Sigmoid colon (tissue), 3 donors: Measurements from ENCODE around the gene EXOC3L4.

Experiments
- POLR2A ChIP-seq, 2 donors: fragments of 450-650 bp; IDR thresholded peaks; one replicate each; pipeline ENCODE4 v1.6.1; 2016; ENCODE audit warnings: antibody characterized with exemption in 2 of 2, mild to moderate bottlenecking in 2 of 2, moderate library complexity in 2 of 2
- TF ChIP-seq, protein P1 (sequence below), 4 experiments: fragments of 450-650 bp in 3 of 4; fragments of 200-600 bp in 1 of 4; IDR thresholded peaks; one replicate each; pipeline ENCODE4 v1.5.1; 2016 to 2019; ENCODE audit warnings: antibody characterized with exemption in 4 of 4, mild to moderate bottlenecking in 3 of 4, moderate library complexity in 2 of 4

DNA sequence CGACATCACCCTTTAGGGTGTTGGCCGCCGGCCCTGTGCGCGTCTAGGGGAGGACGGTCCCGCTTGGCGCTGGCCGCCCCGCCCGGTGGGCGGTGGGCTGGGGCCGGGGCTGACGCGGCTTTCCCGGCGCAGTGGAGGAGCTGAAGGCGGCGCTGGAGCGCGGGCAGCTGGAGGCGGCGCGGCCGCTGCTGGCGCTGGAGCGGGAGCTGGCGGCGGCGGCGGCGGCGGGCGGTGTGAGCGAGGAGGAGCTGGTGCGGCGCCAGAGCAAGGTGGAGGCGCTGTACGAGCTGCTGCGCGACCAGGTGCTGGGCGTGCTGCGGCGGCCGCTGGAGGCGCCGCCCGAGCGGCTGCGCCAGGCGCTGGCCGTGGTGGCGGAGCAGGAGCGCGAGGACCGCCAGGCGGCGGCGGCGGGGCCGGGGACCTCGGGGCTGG, 32.4 kb downstream of the EXOC3L4 start:
- TF ChIP-seq POLR2A (IDR thresholded peaks at IDR 0.05) = no peak
- TF ChIP-seq, protein P1, sequence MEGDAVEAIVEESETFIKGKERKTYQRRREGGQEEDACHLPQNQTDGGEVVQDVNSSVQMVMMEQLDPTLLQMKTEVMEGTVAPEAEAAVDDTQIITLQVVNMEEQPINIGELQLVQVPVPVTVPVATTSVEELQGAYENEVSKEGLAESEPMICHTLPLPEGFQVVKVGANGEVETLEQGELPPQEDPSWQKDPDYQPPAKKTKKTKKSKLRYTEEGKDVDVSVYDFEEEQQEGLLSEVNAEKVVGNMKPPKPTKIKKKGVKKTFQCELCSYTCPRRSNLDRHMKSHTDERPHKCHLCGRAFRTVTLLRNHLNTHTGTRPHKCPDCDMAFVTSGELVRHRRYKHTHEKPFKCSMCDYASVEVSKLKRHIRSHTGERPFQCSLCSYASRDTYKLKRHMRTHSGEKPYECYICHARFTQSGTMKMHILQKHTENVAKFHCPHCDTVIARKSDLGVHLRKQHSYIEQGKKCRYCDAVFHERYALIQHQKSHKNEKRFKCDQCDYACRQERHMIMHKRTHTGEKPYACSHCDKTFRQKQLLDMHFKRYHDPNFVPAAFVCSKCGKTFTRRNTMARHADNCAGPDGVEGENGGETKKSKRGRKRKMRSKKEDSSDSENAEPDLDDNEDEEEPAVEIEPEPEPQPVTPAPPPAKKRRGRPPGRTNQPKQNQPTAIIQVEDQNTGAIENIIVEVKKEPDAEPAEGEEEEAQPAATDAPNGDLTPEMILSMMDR (IDR thresholded peaks at IDR 0.05) = no peak
